Endothelial cell (in vitro differentiated cells): ENCODE data around the gene TSPEAR. TPM values are rescaled to one million over a fixed set of nuclear protein-coding genes. Genes with fewer than 3 reads are reported as not detected.
"Not testable (repeated sequence)": the region's sequence is repeated elsewhere in the genome, so short reads cannot be mapped to it uniquely, and the experiment has no call there.

Experiments
- DNase-seq: peaks from one replicate; pipeline ENCODE4 v3.0.0; 2021; ENCODE audit warnings: low spot score
- H3K27ac Mint-ChIP-seq: one replicate; pipeline ENCODE4 v1.8.0; 2021; ENCODE audit warnings: mixed read lengths, inconsistent platforms; ENCODE audit not compliant: unreplicated experiment
- H3K27me3 Mint-ChIP-seq: one replicate; pipeline ENCODE4 v1.8.0; 2021; ENCODE audit warnings: mild to moderate bottlenecking, moderate library complexity, mixed read lengths, inconsistent platforms; ENCODE audit not compliant: unreplicated experiment
- H3K36me3 Mint-ChIP-seq: one replicate; pipeline ENCODE4 v1.8.0; 2021; ENCODE audit warnings: mild to moderate bottlenecking, low read depth, mixed read lengths, inconsistent platforms; ENCODE audit not compliant: unreplicated experiment
- H3K4me1 Mint-ChIP-seq: one replicate; pipeline ENCODE4 v1.8.0; 2021; ENCODE audit warnings: mild to moderate bottlenecking, mixed read lengths, inconsistent platforms; ENCODE audit not compliant: unreplicated experiment
- H3K4me3 Mint-ChIP-seq: one replicate; pipeline ENCODE4 v1.8.0; 2021; ENCODE audit warnings: mild to moderate bottlenecking, mixed read lengths, inconsistent platforms; ENCODE audit not compliant: unreplicated experiment
- H3K9me3 Mint-ChIP-seq: one replicate; pipeline ENCODE4 v1.8.0; 2021; ENCODE audit warnings: mixed read lengths, inconsistent platforms; ENCODE audit not compliant: unreplicated experiment
- CTCF ChIP-seq: fragments of 200-600 bp; sonication (generic); IDR thresholded peaks from one replicate; pipeline ENCODE4 v1.5.0; 2021; ENCODE audit warnings: antibody characterized with exemption; ENCODE audit not compliant: unreplicated experiment
- total RNA-seq: library from RNA; stranded (reverse); fragmentation: NEBNext Ultra II Directional; extraction: Animal tissue kit (Norgen Biotek cat#: 25700); gene quantifications from one replicate; pipeline ENCODE4 v1.2.1, GENCODE V29; 2021; ENCODE audit not compliant: unreplicated experiment

TSPEAR gene
- total RNA-seq, 1 donor from 2014 or later: not detected

DNA sequence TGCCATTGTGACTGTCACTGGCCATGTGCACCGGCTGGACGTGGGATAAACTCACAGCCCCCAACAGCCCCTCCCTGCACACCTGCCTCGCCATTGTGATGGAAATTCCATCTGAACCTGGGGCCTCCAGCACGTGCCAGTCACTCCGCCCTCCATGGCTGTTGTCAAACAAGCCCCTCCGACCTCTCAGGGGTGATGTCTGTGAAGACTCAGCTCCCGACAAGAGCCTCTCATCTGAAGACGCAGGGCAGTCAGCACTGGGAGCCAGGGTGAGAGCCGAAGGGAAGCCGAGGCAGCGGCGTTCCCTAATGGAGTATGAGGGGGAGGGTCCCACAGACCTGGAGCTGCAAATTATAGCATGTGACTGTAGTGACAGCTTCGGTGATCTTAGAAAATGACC lies 158.7 kb downstream of the TSPEAR start:
- peaks cover 2% of the 10 kb centered on the region for H3K27me3 Mint-ChIP-seq
- peaks cover 13% of the 10 kb centered on the region for H3K4me1 Mint-ChIP-seq
- no peak overlapping the region for H3K27ac Mint-ChIP-seq
- H3K4me3 Mint-ChIP-seq: no peak overlapping the region
- peak; percentile 1 for DNase-seq
- TF ChIP-seq CTCF: no peak
- peaks cover 2% of the 10 kb centered on the region for H3K36me3 Mint-ChIP-seq
- no peaks in the 10 kb centered on the region for H3K9me3 Mint-ChIP-seq

GRCh38 chr21:44552136-44552535 lies 159.2 kb downstream of the TSPEAR start:
- H3K36me3 Mint-ChIP-seq: peaks cover 3% of the 10 kb centered on the region
- H3K27ac Mint-ChIP-seq: no peak overlapping the region
- no peak overlapping the region for H3K4me3 Mint-ChIP-seq
- no peak for TF ChIP-seq CTCF
- H3K27me3 Mint-ChIP-seq: peaks cover 2% of the 10 kb centered on the region
- H3K4me1 Mint-ChIP-seq: peaks cover 17% of the 10 kb centered on the region
- no peaks in the 10 kb centered on the region for H3K9me3 Mint-ChIP-seq
- peak; percentile 1 for DNase-seq

DNA sequence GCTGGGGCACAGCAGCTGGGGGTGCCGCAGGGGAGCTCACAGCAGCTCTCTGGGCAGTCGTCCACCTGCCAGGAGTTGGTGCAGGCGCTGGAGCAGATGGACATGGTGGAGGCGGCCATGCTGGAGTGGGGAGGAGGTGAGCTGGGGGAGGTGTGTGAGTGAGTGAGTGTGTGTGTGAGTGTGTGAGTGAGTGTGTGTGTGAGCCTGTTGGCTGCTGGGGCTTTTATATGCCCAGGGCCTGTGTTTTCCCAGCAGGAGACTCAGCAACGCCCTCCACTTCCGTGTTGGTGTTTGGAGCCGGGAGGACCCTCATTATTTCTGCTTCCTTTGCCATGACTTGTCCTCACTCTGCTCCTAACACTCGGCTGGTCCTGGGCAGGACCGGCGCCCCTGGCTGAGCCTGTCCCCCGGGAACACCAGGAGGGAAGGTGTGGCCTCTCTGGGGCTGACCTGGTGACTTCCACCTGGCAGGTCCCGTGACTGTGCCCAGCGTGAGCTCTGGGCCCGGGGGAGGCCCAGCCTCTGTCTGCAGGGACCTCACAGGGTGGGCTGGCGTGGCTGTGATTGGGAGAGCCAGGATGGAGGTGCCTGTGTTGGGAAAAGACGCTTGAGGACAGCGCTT lies 159.9 kb downstream of the TSPEAR start, which contains the start of gene KRTAP10-2:
TSS of gene KRTAP10-2 (minus strand) at position 166 of the 622 bp plus-strand sequence. CDS start at position 119, 47 bp downstream.
- no peak within 1 kb of the TSS for H3K4me3 Mint-ChIP-seq
- H3K9me3 Mint-ChIP-seq: no peaks in the 10 kb centered on the region
- H3K36me3 Mint-ChIP-seq: peaks cover 10% of the 10 kb centered on the region
- no peak within 1 kb of the TSS for H3K27ac Mint-ChIP-seq
- H3K4me1 Mint-ChIP-seq: peaks cover 18% of the 10 kb centered on the region
- no peak for TF ChIP-seq CTCF
- DNase-seq: peak; percentile 2
- peaks cover 2% of the 10 kb centered on the region for H3K27me3 Mint-ChIP-seq

GRCh38 chr21:44550807-44551206 lies 160.6 kb downstream of the TSPEAR start:
- peaks cover 10% of the 10 kb centered on the region for H3K36me3 Mint-ChIP-seq

GRCh38 chr21:44550285-44550684 lies 161.1 kb downstream of the TSPEAR start:
- peaks cover 18% of the 10 kb centered on the region for H3K4me1 Mint-ChIP-seq
- DNase-seq: peak; percentile 2
- H3K36me3 Mint-ChIP-seq, H3K27ac Mint-ChIP-seq, H3K9me3 Mint-ChIP-seq, H3K27me3 Mint-ChIP-seq, H3K4me3 Mint-ChIP-seq: not testable (repeated sequence)

More at GRCh38 chr21:44550807-44551206, 160.6 kb downstream of the TSPEAR start:
- no peak for TF ChIP-seq CTCF
- Mint-ChIP-seq H3K4me3 (no peak overlapping the region), H3K4me1 (peaks cover 18% of the 10 kb centered on the region), H3K27me3 (peaks cover 2% of the 10 kb centered on the region), H3K27ac (no peak overlapping the region), H3K9me3 (no peaks in the 10 kb centered on the region)
- DNase-seq: no peak
